Right ventricle myocardium superior (tissue), 1 donor: ENCODE measurements around the gene ALDH16A1. TPM values are rescaled to one million over a fixed set of nuclear protein-coding genes. Genes with fewer than 3 reads are reported as not detected.
"Not testable (repeated sequence)": the region's sequence is repeated elsewhere in the genome, so short reads cannot be mapped to it uniquely, and the experiment has no call there.

Experiments used
- ATAC-seq: fragments of 200-7000 bp; cut with Tn5 transposase; one replicate; pipeline ENCODE4 v1.9.1; 2020; ENCODE audit warnings: mild to moderate bottlenecking; ENCODE audit not compliant: poor library complexity
- DNase-seq: peaks from one replicate; pipeline ENCODE4 v3.0.0-alpha.2; 2020
- intact Hi-C: fragments of 100-400 bp; cut with DNase I; formaldehyde crosslinking; loops from one replicate; pipeline ENCODE4 v1.11.2; 2022
- total RNA-seq: library from RNA; stranded (reverse); fragmentation: NEBNext Ultra II Directional; extraction: Animal tissue kit (Norgen Biotek cat#: 25700); gene quantifications from one replicate; pipeline ENCODE4 v1.2.1, GENCODE V29; 2021
- donor health status: DM: no; HTN: yes; CAD: no; lungs with severe emphysema.

The ALDH16A1 gene
- total RNA-seq, 1 donor from 2014 or later: 10.8 TPM

GRCh38 chr19:49453757-49454240 lies 774 bp downstream of the ALDH16A1 start:
- no peak for ATAC-seq
- intact Hi-C loops: no loop called here

DNA sequence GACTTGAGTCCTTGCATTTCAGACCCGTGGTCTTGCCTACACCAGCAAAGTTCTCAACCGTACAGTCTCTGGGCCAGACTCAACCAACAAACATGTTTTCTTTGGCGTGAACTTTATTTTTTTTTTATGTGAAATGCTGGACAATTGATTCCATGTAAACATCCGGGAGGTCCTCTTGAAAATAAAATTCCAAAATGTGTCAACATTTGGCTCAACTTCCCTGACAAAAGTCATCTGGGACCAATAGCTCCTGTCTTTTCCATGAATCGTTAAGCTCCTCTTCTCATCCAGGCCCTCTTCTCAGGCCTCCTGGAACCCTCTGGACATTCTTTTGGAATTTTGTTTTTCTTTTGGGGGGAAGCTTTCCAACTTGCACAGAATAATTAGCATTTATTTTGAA lies 2.7 kb downstream of the ALDH16A1 start:
- ATAC-seq (no peak), DNase-seq (no peak)
- intact Hi-C loops: no loop called here

More at GRCh38 chr19:49453757-49454240, 774 bp downstream of the ALDH16A1 start:
- no peak for DNase-seq

DNA sequence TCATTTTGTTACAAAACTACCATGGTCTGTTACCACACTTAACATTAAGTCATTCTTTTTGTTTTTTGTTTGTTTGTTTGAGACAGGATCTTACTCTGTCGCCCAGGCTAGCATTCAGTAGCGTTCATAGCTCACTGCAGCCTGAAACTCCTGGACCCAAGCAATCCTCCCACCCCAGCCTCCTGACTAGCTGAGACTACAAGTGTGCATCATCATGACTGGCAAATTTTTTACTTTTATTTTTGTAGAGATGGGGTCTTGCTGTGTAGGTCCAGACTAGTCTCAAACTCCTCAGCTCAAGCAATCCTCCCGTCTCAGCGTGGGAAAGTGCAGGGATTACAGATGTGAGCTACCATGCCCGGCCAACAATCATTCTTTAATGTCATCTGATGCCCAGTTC lies 3.3 kb downstream of the ALDH16A1 start:
- DNase-seq: no peak
- intact Hi-C loops: no loop called here
- ATAC-seq: no peak

DNA sequence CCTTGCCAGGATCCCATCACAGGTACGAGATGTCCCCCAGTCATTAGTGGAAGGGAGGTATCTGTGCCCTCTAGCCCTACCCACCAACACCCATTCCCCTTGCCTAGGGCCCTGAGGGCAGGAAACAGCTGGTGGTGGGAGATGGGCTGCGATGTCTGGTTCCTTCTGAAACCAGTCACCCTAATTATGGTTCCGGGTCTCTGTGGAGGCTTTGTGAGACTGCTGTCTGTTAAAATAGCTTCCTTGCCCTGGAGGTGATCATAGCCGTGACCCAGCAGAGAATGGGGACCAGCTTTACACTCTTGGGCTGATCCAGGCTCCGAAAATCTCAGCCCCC lies 5.5 kb downstream of the ALDH16A1 start:
- intact Hi-C loops: no loop called here
- ATAC-seq: no peak
- no peak for DNase-seq

DNA sequence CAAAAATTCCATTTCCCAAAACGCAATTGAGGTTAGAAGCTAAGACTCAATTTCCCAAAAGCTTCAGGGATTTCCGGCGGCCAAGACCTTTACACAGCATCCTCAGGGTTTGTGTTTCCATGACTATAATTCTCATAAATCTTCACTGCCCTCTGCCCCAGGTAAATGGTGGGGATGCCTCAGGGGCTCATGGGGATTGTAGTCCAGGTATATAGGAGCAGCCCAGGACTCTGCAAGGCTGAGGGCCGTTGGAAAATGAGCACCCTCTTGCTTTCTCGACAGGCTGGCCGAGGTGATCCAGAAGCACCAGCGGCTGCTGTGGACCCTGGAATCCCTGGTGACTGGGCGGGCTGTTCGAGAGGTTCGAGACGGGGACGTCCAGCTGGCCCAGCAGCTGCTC lies 6.4 kb downstream of the ALDH16A1 start:
- ATAC-seq: no peak
- intact Hi-C loops: no loop called here
- no peak for DNase-seq

DNA sequence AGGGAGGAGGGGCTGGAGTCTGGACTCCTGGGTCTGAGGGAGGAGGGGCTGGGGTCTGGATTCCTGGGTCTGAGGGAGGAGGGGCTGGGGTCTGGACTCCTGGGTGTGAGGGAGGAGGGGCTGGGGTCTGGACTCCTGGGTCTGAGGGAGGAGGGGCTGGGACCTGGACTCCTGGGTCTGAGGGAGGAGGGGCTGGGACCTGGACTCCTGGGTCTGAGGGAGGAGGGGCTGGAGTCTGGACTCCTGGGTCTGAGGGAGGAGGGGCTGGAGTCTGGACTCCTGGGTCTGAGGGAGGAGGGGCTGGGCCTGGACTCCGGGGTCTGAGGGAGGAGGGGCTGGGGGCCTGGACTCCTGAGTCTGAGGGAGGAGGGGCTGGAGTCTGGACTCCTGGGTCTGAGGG lies 8.1 kb downstream of the ALDH16A1 start:
- intact Hi-C loops, ATAC-seq, DNase-seq: not testable (repeated sequence)

DNA sequence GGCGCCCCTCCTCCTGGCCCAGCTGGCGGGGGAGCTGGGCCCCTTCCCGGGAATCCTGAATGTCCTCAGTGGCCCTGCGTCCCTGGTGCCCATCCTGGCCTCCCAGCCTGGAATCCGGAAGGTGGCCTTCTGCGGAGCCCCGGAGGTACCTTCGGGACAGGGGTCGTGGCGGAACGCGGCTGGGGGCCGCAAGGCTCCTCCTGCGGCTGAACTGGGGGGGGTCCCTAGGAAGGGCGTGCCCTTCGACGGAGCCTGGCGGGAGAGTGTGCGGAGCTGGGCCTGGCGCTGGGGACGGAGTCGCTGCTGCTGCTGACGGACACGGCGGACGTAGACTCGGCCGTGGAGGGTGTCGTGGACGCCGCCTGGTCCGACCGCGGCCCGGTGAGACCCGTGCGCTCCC lies 8.6 kb downstream of the ALDH16A1 start:
- no peak for DNase-seq
- ATAC-seq: no peak
- intact Hi-C loops: no loop called here

DNA sequence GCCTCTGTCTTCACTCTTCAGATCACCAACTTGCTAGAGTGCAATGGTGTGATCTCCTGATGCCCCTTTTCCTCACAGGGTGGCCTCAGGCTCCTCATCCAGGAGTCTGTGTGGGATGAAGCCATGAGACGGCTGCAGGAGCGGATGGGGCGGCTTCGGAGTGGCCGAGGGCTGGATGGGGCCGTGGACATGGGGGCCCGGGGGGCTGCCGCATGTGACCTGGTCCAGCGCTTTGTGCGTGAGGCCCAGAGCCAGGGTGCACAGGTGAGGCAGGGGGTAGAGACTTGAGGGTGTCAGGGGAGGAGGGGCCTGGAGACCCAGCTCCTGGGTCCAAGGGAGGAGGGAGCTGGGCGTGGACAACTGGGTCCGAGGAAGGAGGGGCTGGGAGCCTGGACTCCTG lies 9.5 kb downstream of the ALDH16A1 start:
- ATAC-seq: no peak
- intact Hi-C loops: no loop called here
- no peak for DNase-seq

GRCh38 chr19:49463960-49464740 lies 11.1 kb downstream of the ALDH16A1 start:
- ATAC-seq: no peak
- intact Hi-C loops: no loop called here

DNA sequence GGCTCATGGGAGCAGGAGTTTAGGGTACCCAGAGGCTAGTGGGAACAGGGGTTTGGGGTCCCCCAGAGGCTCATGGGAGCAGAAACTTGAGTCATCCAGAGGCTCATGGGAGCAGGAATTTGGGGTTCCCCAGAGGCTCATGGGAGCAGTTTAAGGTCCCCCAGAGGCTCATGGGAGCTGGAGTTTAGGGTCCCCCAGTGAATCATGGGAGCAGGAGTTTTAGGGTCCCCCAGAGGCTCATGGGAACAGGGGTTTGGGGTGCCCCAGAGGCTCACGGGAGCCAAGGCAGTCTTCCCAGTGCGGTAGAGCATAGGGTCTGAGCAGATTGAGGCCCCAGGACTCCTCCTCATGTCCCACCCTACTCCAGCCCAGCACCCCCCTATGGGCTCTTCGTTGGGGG lies 12.3 kb downstream of the ALDH16A1 start:
- intact Hi-C loops: no loop called here
- no peak for ATAC-seq
- DNase-seq: no peak

More at GRCh38 chr19:49463960-49464740, 11.1 kb downstream of the ALDH16A1 start:
- no peak for DNase-seq

GRCh38 chr19:49468199-49468598 lies 15.2 kb downstream of the ALDH16A1 start:
- intact Hi-C loops: no loop called here
- DNase-seq (no peak), ATAC-seq (no peak)

DNA sequence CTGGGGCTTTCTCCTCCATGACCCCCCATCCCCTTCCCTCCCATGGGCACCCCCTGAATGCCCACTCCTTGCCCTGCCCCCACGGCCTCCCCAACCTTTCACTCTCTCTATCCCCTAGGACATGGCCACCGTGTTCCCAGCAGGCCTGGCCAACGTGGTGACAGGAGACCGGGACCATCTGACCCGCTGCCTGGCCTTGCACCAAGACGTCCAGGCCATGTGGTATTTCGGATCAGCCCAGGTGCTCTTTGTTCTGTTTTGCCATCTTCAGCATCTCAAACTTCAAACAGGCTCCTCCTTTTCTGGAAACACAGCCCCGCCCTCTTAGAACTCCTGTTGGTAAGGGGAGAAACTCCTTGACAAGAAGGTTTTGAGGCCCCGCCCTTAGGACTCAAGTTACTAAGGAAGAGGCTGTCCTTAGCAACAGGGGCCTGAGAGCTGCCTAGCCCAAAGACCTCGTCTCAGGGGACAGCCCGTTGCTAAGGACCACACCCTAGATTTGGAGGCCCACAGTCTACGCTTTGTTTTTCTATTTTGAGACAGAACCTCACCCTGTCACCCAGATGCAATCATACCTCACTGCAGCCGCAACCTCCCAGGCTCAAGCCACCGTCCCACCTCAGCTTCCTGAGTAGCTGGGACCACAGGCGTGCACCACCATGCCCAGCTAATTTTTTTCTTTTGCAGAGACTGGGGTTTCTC lies 15.9 kb downstream of the ALDH16A1 start:
- peak; percentile 87 for DNase-seq
- intact Hi-C loops: no loop called here
- peak; percentile 81 for ATAC-seq

DNA sequence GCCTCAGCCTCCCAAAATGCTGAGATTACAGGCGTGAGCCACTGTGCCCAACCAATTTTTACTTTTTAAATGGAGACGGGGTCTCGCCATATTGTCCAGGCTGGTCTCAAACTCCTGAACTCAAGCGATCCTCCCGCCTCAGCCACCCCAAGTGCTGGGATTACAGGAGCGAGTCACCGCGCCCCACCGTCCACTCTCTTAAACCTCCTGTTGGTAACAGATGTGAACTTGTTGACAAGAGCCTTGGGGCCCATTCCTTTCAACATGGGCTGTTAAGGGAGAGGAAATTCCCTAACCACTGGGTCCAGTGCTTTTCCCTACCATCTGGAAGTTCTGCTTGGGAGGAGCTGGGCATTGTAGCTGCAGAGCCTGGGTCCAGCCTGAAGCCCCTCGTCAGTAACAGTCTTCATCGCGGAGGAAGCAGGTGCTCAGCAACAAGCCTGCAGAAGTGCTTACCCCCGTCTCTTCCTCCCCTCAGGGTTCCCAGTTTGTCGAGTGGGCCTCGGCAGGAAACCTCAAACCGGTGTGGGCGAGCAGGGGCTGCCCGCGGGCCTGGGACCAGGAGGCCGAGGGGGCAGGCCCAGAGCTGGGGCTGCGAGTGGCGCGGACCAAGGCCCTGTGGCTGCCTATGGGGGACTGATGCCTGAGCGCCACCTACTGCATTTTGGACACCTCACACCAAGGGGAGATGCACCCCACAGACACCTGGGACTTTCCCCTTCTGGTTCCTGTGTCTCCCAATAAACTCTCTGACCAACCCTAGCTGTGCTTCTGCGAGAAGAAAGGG lies 17.0 kb downstream of the ALDH16A1 start:
- DNase-seq (no peak), ATAC-seq (no peak)
- intact Hi-C loops: no loop called here

DNA sequence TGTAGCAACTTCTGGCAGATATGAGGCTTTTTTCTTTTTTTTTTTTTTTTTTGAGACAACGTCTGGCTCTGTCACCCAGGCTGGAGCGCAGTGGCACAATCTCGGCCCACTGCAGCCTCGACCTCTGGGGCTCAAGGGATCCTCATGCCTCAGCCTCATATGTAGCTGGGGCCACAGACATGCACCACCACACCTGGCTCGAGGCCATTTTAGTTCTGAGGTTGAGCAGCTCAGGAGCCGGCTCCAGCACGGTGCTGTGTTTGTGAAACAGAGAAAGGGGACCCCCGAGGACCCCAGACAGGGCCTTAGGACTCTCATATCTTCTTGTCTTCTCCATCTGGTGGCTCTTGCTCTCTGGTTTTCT lies 17.6 kb downstream of the ALDH16A1 start:
- DNase-seq: no peak
- no peak for ATAC-seq
- intact Hi-C loops: no loop called here

DNA sequence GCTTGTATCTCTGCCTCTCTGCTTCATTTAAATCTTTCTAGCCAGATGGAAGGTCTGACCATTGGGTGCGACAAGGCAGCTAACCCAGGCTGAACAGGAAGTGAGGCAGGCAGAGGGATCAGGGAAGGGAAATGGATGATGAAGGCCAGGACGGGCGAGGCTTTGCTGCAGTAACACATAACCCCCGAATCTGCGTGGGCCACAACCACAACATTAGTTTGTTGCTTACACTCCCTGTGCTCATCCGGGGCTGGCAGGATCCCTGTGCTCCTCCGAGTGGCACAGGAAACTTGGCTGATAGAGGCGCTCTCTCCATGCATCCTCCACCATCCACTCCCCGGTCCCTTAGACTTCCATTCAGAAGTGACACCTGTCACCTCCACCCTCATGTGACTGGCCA lies 19.9 kb downstream of the ALDH16A1 start:
- ATAC-seq: no peak
- no peak for DNase-seq
- intact Hi-C loops: no loop called here

GRCh38 chr19:49473501-49473867 lies 20.5 kb downstream of the ALDH16A1 start:
- DNase-seq, intact Hi-C loops, ATAC-seq: not testable (repeated sequence)

DNA sequence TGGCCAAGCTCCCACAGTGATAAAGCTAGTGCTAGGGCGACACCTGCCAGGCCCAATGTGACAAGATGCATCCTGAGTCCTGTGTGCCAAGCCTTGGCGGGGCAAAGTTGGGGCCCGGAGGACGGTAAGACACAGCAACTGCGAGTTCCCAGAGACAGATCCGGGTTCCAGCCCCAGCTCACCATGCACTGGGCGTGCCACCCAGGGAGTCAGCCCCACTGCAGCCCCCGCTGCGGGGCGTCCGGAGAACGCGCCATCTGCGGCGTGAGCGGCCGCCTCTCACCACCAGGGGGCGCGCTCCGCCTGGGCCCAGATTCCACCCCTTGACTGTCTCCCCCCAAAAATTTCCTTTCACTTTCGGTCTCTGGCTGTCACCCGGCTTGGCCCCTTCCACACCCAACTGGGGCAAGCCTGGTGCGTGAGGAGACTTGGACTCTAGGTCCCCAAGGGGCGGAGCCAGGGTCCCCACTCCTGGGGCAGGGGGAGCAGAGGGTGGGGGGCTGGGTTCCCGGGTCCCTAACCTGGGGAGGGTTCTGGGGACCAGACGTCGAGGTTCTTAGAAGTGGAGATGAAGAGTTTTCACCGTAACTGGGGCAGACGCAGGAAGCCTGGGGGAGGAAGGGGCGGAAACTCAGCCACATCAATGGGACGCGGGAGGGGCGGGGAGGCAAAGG lies 21.0 kb downstream of the ALDH16A1 start, which contains the start of gene FLT3LG:
FLT3LG (plus strand) TSS at position 348 of the 674 bp plus-strand sequence. CDS start 425 bp downstream, outside the sequence.
- ATAC-seq (peak; percentile 83), DNase-seq (peak; percentile 87)
- intact Hi-C loops: no loop called here

- no peak for DNase-seq
- ATAC-seq: no peak
- intact Hi-C loops: no loop called here
These were observed 21.5 kb downstream of the ALDH16A1 start for GRCh38 chr19:49474542-49474924.
